Brain microvascular endothelial cell (primary cell): ENCODE results near the gene ADAM22.

ENCODE experiments used
- DNase-seq: peaks from one replicate; pipeline ENCODE4 v3.0.0-alpha.2; 2020
- H3K27ac ChIP-seq: fragments of 250-450 bp; sonication (Bioruptor Pico); 2 replicates; pipeline ENCODE4 v1.5.1; 2020; ENCODE audit warnings: mild to moderate bottlenecking, moderate library complexity
- H3K27me3 ChIP-seq: fragments of 250-450 bp; sonication (Bioruptor Pico); replicated peaks from 2 replicates; pipeline ENCODE4 v1.5.1; 2020; ENCODE audit warnings: mild to moderate bottlenecking
- H3K36me3 ChIP-seq: fragments of 250-450 bp; sonication (Bioruptor Pico); replicated peaks from 2 replicates; pipeline ENCODE4 v1.5.1; 2020; ENCODE audit warnings: mild to moderate bottlenecking
- H3K4me3 ChIP-seq: 2 replicates; pipeline ENCODE4 v1.5.1; 2011; ENCODE audit warnings: low read depth, mild to moderate bottlenecking, control low read depth, low read length, moderate library complexity
- in situ Hi-C: cut with HindIII; loops from 2 replicates; pipeline ENCODE4 v1.10.0; 2017; ENCODE audit warnings: low sequenced_read_pairs, low pct_ligation_motif_present
- TF ChIP-seq, protein P1 (sequence below): IDR thresholded peaks from 2 replicates; pipeline ENCODE4 v1.5.1; 2011; ENCODE audit warnings: low read depth, mild to moderate bottlenecking, moderate library complexity, low read length, control low read depth, inconsistent platforms; ENCODE audit errors: missing control alignments

ADAM22 gene

GRCh38 chr7:88040694-88041093 lies 106.6 kb downstream of the ADAM22 start:
- H3K4me3 ChIP-seq = no peak overlapping the region
- H3K36me3 ChIP-seq = no peaks in the 10 kb centered on the region
- TF ChIP-seq, protein P1, sequence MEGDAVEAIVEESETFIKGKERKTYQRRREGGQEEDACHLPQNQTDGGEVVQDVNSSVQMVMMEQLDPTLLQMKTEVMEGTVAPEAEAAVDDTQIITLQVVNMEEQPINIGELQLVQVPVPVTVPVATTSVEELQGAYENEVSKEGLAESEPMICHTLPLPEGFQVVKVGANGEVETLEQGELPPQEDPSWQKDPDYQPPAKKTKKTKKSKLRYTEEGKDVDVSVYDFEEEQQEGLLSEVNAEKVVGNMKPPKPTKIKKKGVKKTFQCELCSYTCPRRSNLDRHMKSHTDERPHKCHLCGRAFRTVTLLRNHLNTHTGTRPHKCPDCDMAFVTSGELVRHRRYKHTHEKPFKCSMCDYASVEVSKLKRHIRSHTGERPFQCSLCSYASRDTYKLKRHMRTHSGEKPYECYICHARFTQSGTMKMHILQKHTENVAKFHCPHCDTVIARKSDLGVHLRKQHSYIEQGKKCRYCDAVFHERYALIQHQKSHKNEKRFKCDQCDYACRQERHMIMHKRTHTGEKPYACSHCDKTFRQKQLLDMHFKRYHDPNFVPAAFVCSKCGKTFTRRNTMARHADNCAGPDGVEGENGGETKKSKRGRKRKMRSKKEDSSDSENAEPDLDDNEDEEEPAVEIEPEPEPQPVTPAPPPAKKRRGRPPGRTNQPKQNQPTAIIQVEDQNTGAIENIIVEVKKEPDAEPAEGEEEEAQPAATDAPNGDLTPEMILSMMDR = no peak
- in situ Hi-C loops = no loop called here
- DNase-seq = no peak
- H3K27me3 ChIP-seq = no peaks in the 10 kb centered on the region
- H3K27ac ChIP-seq = no peak overlapping the region

DNA sequence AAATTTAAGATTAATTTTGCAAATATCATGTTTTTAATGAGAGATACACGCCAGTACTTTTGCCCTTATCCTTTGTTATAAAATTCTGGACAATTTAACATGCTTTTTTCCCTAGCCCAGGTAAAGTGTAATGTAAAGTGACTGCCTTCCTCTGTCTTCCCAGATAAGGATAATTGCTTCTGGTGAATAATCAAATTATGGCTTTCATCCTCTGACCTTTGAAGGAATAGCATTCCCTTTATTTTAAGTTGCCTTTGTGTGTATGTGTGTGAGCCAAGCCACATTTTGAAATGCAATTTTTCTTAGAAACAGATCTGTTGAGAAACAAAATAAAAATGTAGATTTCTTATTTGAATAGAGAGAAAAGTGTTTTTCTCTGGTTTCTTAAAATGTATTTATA lies 107.5 kb downstream of the ADAM22 start:
- TF ChIP-seq, protein P1 = no peak
- no peak for DNase-seq

DNA sequence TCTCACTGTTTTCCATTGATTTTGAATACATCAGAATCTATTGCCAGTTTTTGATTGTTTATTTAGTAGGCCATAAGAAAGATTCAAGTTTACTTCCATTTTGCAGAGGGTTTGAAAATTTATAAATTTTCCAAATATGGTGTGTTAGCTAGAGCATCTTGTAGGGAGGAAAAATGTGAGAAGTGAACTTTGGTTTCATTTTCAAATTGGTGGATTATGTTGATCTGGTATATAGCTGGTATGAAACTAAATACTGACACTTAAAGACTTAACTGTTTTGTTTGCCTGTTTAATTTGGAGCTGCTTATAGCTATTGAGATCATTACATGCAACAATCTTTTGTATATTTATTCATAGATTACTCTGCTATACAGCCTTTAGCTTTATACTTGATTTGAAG lies 108.1 kb downstream of the ADAM22 start:
- TF ChIP-seq, protein P1 = no peak
- DNase-seq = no peak
- in situ Hi-C loops = no loop called here
- no peaks in the 10 kb centered on the region for H3K36me3 ChIP-seq
- no peak overlapping the region for H3K27ac ChIP-seq
- no peak overlapping the region for H3K4me3 ChIP-seq
- no peaks in the 10 kb centered on the region for H3K27me3 ChIP-seq

More for the DNA sequence above, 107.5 kb downstream of the ADAM22 start:
- no peak overlapping the region for H3K4me3 ChIP-seq
- no peaks in the 10 kb centered on the region for H3K36me3 ChIP-seq
- H3K27ac ChIP-seq = no peak overlapping the region
- in situ Hi-C loops = no loop called here
- H3K27me3 ChIP-seq = no peaks in the 10 kb centered on the region

DNA sequence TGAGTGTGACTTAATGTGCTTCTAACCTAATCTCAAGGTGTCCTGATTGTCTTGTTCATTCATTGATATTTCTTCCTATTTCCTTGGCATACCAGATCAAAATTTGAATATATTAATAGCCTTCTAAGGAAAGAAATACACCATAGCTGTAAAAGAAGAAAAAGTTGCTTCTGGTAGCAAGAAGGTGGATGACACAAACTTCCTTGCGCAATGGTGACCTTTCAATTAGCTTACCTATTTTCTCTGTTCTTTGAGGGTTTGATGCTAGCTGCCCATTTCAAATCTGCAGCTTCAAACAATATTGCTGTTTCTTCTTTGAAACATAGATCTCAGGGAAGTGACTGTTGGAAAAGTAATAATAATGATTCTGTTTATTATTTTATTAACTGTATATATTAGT lies 108.8 kb downstream of the ADAM22 start:
- Histone ChIP-seq H3K36me3 (no peaks in the 10 kb centered on the region), H3K27me3 (no peaks in the 10 kb centered on the region), H3K27ac (no peak overlapping the region), H3K4me3 (no peak overlapping the region)
- in situ Hi-C loops = no loop called here
- TF ChIP-seq, protein P1 = no peak
- DNase-seq = no peak

GRCh38 chr7:88044069-88044468 lies 110.0 kb downstream of the ADAM22 start:
- DNase-seq = no peak
- H3K27ac ChIP-seq = no peak overlapping the region
- in situ Hi-C loops = no loop called here
- TF ChIP-seq, protein P1 = no peak
- H3K27me3 ChIP-seq = no peaks in the 10 kb centered on the region
- H3K4me3 ChIP-seq = no peak overlapping the region
- no peaks in the 10 kb centered on the region for H3K36me3 ChIP-seq

GRCh38 chr7:88046839-88047573 lies 113.0 kb downstream of the ADAM22 start:
- H3K36me3 ChIP-seq = no peaks in the 10 kb centered on the region
- in situ Hi-C loops = no loop called here
- no peaks in the 10 kb centered on the region for H3K27me3 ChIP-seq
- no peak for DNase-seq
- no peak overlapping the region for H3K27ac ChIP-seq
- H3K4me3 ChIP-seq = no peak overlapping the region
- TF ChIP-seq, protein P1 = no peak
